Stomach (tissue), 4 donors: ENCODE results near the gene TMEM207.
"Not testable (repeated sequence)": the region's sequence is repeated elsewhere in the genome, so short reads cannot be mapped to it uniquely, and the experiment has no call there.

Experiments used
- CTCF ChIP-seq, 7 experiments: fragments of 450-650 bp in 4 of 7; fragments of 200-600 bp in 3 of 7; sonication (generic) in 3 of 7; IDR thresholded peaks; one replicate each; pipeline ENCODE4 v1.5.1; 2016 to 2019; ENCODE audit warnings: antibody characterized with exemption in 7 of 7, control low read depth in 2 of 7, mild to moderate bottlenecking in 1 of 7
- EP300 ChIP-seq: sonication (generic); formaldehyde crosslinking; IDR thresholded peaks from one replicate; pipeline ENCODE4 v1.6.1; 2017; ENCODE audit warnings: antibody characterized with exemption
- POLR2A ChIP-seq, 4 donors: fragments of 450-650 bp; IDR thresholded peaks; one replicate each; pipeline ENCODE4 v1.6.1; 2016; ENCODE audit warnings: antibody characterized with exemption in 4 of 4, control low read depth in 2 of 4, mild to moderate bottlenecking in 1 of 4, moderate library complexity in 1 of 4
- POLR2AphosphoS5 ChIP-seq, 3 donors: sonication (generic); formaldehyde crosslinking; IDR thresholded peaks; one replicate each; pipeline ENCODE4 v1.6.1; 2016; ENCODE audit warnings: antibody characterized with exemption in 3 of 3

DNA sequence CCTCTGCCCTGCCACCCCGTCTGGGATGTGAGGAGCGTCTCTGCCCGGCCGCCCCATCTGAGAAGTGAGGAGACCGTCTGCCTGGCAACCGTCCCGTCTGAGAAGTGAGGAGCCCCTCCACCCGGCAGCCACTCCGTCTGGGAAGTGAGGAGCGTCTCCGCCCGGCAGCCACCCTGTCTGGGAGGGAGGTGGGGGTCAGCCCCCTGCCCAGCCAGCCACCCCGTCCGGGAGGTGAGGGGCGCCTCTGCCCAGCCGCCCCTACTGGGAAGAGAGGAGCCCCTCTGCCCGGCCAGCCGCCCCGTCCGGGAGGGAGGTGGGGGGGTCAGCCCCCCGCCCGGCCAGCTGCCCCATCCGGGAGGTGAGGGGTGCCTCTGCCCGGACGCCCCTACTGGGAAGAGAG lies 23.6 kb upstream of the TMEM207 start:
- not testable (repeated sequence) for TF ChIP-seq POLR2AphosphoS5 (IDR thresholded peaks at IDR 0.05); CTCF (IDR thresholded peaks at IDR 0.05); POLR2A (IDR thresholded peaks at IDR 0.05); EP300
